Activated CD4-positive, alpha-beta T cell treated with anti-CD3 and anti-CD28 coated beads for 4 hours (primary cell): ENCODE data around the gene MDH1B.

Experiments
- DNase-seq, 2 donors: peaks; one replicate each; pipeline ENCODE4 v3.0.0-alpha.2; 2020

MDH1B gene

GRCh38 chr2:206693399-206694137, 71.6 kb downstream of the MDH1B start:
- DNase-seq, result peak; percentile 19 to 48

- DNase-seq, result no peak
These were observed 72.2 kb downstream of the MDH1B start for GRCh38 chr2:206692971-206693370.

- no peak for DNase-seq
These were observed 76.1 kb downstream of the MDH1B start for GRCh38 chr2:206688990-206689389.

DNA sequence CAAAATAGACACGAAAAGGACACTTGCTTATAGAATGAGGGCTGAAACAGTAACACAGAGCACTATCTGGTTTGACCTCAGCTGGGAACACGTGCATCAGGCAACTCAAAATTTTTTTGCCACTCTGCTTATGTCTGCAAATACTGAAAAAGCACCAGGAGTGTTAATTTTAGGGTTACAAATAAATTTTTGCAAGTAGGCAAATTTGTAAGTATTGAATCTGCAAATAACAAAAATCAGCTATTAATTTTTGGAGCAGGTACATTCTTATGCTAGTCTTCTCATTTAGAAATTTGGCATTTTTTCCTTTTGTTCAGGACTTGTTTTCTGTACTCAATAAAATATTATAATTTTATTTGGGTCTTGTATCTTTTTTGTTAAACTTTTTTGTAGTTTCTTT, 76.7 kb downstream of the MDH1B start:
- no peak for DNase-seq
